Immature natural killer cell (primary cell): ENCODE data around the gene NEDD4. TPM values are rescaled to one million over a fixed set of nuclear protein-coding genes. Genes with fewer than 3 reads are reported as not detected.

ENCODE experiments used
- DNase-seq, 3 donors: peaks; one replicate each; pipeline ENCODE4 v3.0.0; 2022; ENCODE audit warnings: mixed read lengths in 1 of 3
- H3K27ac Mint-ChIP-seq, 6 donors: one replicate each; pipeline ENCODE4 v1.8.0; 2020; ENCODE audit warnings: mixed read lengths in 6 of 6, mild to moderate bottlenecking in 5 of 6, inconsistent platforms in 4 of 6, moderate library complexity in 3 of 6
- H3K27me3 Mint-ChIP-seq, 3 donors: one replicate each; pipeline ENCODE4 v1.8.0; 2020 to 2021; ENCODE audit warnings: low read depth in 3 of 3, mild to moderate bottlenecking in 3 of 3, mixed read lengths in 3 of 3, moderate library complexity in 3 of 3, inconsistent platforms in 1 of 3
- H3K36me3 Mint-ChIP-seq, 3 donors: one replicate each; pipeline ENCODE4 v1.8.0; 2020; ENCODE audit warnings: mixed read lengths in 3 of 3, inconsistent platforms in 2 of 3, mild to moderate bottlenecking in 2 of 3
- H3K4me1 Mint-ChIP-seq, 2 donors: one replicate each; pipeline ENCODE4 v1.8.0; 2020; ENCODE audit warnings: inconsistent platforms in 2 of 2, mild to moderate bottlenecking in 2 of 2, mixed read lengths in 2 of 2, moderate library complexity in 1 of 2
- H3K4me3 Mint-ChIP-seq, 5 donors: one replicate each; pipeline ENCODE4 v1.8.0; 2020; ENCODE audit warnings: mild to moderate bottlenecking in 5 of 5, mixed read lengths in 5 of 5, inconsistent platforms in 3 of 5, moderate library complexity in 3 of 5
- H3K9me3 Mint-ChIP-seq, 6 donors: one replicate each; pipeline ENCODE4 v1.8.0; 2020; ENCODE audit warnings: mild to moderate bottlenecking in 6 of 6, mixed read lengths in 6 of 6, inconsistent platforms in 4 of 6, moderate library complexity in 3 of 6
- polyA plus RNA-seq, 3 donors: library from polyadenylated mRNA; unstranded; fragments of 300-500 nt; fragmentation: Illumina TruSeq; gene quantifications; one replicate each; pipeline ENCODE4 v1.2.3, GENCODE V29; 2021

The NEDD4 gene
- polyA plus RNA-seq, 3 donors from 2014 or later, result 3.2 to 5.1 (median 3.8) TPM

DNA sequence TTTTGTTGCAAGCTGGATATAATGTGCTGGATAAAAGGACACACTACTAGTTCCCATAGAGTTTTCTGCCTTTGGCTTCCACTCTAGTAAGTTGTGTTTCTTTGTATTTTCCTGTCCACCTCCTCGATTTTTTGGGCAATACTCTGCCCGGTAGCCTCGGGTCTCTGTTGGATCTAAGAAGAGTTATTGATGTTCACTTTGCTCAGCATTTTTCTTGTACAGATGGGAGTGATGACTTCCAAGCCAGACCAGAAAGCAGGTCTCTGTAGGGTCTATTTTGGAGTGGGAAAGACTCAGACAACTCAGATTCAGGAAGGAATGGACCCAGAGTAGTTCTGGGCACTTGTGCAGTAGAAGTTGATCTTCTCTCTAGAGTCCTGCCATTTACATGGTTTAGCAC is 214.5 kb downstream of the NEDD4 start:
- no peak overlapping the region for H3K4me3 Mint-ChIP-seq
- no peaks in the 10 kb centered on the region for H3K36me3 Mint-ChIP-seq
- H3K4me1 Mint-ChIP-seq, result no peaks in the 10 kb centered on the region
- H3K9me3 Mint-ChIP-seq, result no peaks in the 10 kb centered on the region
- DNase-seq, result no peak
- H3K27ac Mint-ChIP-seq, result no peak overlapping the region
- H3K27me3 Mint-ChIP-seq, result peaks cover 3 to 9% (median 6%) of the 10 kb centered on the region in 3 donors
